AG08395 (cell line): ENCODE data around the gene ZFHX3.

Source experiments
- DNase-seq: peaks from one replicate; pipeline ENCODE4 v3.0.0; 2012; ENCODE audit warnings: mixed read lengths, low spot score

Gene ZFHX3

GRCh38 chr16:72793017-72793416 lies 254.9 kb downstream of the ZFHX3 start:
- DNase-seq: no peak

- no peak for DNase-seq
Observed at GRCh38 chr16:72791786-72792185, 256.1 kb downstream of the ZFHX3 start.

- no peak for DNase-seq
Observed at GRCh38 chr16:72789921-72790320, 258.0 kb downstream of the ZFHX3 start.

GRCh38 chr16:72789465-72789864 lies 258.5 kb downstream of the ZFHX3 start:
- no peak for DNase-seq

- DNase-seq: no peak
Observed at GRCh38 chr16:72788269-72788809, 259.6 kb downstream of the ZFHX3 start.

- peak; percentile 95 for DNase-seq
Observed at GRCh38 chr16:72787514-72788268, 260.2 kb downstream of the ZFHX3 start.

GRCh38 chr16:72787130-72787513 lies 260.8 kb downstream of the ZFHX3 start:
- no peak for DNase-seq

GRCh38 chr16:72786606-72787005 lies 261.3 kb downstream of the ZFHX3 start:
- DNase-seq: no peak

GRCh38 chr16:72785886-72786285 lies 262.0 kb downstream of the ZFHX3 start:
- DNase-seq: no peak

- DNase-seq: no peak
Observed at GRCh38 chr16:72785171-72785570, 262.8 kb downstream of the ZFHX3 start.

GRCh38 chr16:72783716-72784318 lies 264.1 kb downstream of the ZFHX3 start:
- no peak for DNase-seq

GRCh38 chr16:72769876-72770275 lies 278.1 kb downstream of the ZFHX3 start:
- no peak for DNase-seq

GRCh38 chr16:72768591-72768990 lies 279.3 kb downstream of the ZFHX3 start:
- no peak for DNase-seq

- no peak for DNase-seq
Observed at GRCh38 chr16:72766506-72766905, 281.4 kb downstream of the ZFHX3 start.

GRCh38 chr16:72764015-72764654 lies 283.8 kb downstream of the ZFHX3 start:
- DNase-seq: no peak

- DNase-seq: no peak
Observed at GRCh38 chr16:72760581-72760980, 287.3 kb downstream of the ZFHX3 start.

GRCh38 chr16:72753881-72754280 lies 294.0 kb downstream of the ZFHX3 start:
- no peak for DNase-seq

GRCh38 chr16:72752004-72752695 lies 295.8 kb downstream of the ZFHX3 start:
- no peak for DNase-seq

GRCh38 chr16:72751076-72751475 lies 296.9 kb downstream of the ZFHX3 start:
- DNase-seq: no peak

- no peak for DNase-seq
Observed at GRCh38 chr16:72749091-72749490, 298.8 kb downstream of the ZFHX3 start.

GRCh38 chr16:72744076-72744793 lies 303.7 kb downstream of the ZFHX3 start:
- no peak for DNase-seq
